ENCODE measurements around the gene TRDN.

TRDN gene

DNA sequence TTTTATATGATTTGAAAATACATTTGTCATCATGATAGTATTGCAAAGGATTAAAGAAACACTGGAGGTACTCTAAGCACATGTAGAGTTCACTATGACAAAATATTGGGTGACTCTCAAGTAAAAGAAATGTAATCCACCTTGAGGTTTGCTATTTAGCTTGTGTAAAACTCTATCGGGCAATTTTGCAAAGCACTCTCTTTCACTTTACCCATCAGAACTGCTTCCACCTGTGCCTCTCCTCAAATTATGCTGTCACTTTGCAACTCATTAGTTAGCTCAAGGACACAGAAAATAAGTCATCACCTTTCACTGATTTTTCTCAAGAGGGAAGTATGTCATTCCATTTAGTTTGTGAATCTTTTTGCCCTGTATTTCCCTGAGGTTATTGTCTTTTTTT is 14.0 kb downstream of the TRDN start:
- Histone ChIP-seq H3K36me3 (ENCODE audit: insufficient read depth, low read length) (no peaks in the 10 kb centered on the region), H3K27ac (no peak overlapping the region), H3K4me3 (no peak overlapping the region), H3K9me3 (ENCODE audit: low read depth, low read length) (no peaks in the 10 kb centered on the region), H3K9ac (ENCODE audit: insufficient read length) (no peak overlapping the region)
- DNase-seq (ENCODE audit: low read depth, low spot score) = no peak
- TF ChIP-seq FOXP2 (optimal IDR thresholded peaks at IDR 0.05; ENCODE audit: control extremely low read depth, extremely low read length, insufficient read depth) = no peak
- TF ChIP-seq EZH2 (IDR thresholded peaks at IDR 0.05) = no peak
- no peak for TF ChIP-seq POLR2AphosphoS5 (IDR thresholded peaks at IDR 0.05; ENCODE audit: borderline replicate concordance, low read depth, low read length)

- TF ChIP-seq EZH2 (IDR thresholded peaks at IDR 0.05) (no peak), FOXP2 (optimal IDR thresholded peaks at IDR 0.05; ENCODE audit: control extremely low read depth, extremely low read length, insufficient read depth) (no peak), POLR2AphosphoS5 (IDR thresholded peaks at IDR 0.05; ENCODE audit: borderline replicate concordance, low read depth, low read length) (no peak)
- no peak overlapping the region for H3K9ac ChIP-seq (ENCODE audit: insufficient read length)
These were observed 17.6 kb downstream of the TRDN start for GRCh38 chr6:123619156-123619555.

DNA sequence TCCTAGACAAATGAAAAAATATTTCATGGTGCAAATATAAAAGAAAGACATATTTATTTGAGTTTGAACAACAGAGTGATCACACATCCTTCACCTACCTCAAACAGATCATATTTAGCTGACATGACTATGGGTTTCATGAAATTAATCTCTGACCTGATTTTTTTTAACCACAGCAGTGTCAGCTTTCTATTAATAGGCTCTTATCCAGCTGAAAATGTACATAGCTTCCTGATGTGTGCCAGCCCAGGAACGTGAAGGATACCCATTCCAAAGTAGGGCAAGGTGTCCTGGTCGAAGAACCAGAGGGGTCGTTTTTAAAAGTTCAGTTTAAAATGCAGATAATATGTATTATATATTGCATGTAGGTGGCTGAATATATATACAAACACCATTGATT is 19.8 kb downstream of the TRDN start:
- no peaks in the 10 kb centered on the region for H3K9me3 ChIP-seq (ENCODE audit: low read depth, low read length)
- H3K36me3 ChIP-seq (ENCODE audit: insufficient read depth, low read length) = no peaks in the 10 kb centered on the region
- no peak for DNase-seq (ENCODE audit: low read depth, low spot score)
- no peak overlapping the region for H3K9ac ChIP-seq (ENCODE audit: insufficient read length)
- H3K4me3 ChIP-seq = no peak overlapping the region
- TF ChIP-seq EZH2 (IDR thresholded peaks at IDR 0.05) (no peak), POLR2AphosphoS5 (IDR thresholded peaks at IDR 0.05; ENCODE audit: borderline replicate concordance, low read depth, low read length) (no peak), FOXP2 (optimal IDR thresholded peaks at IDR 0.05; ENCODE audit: control extremely low read depth, extremely low read length, insufficient read depth) (no peak)
- H3K27ac ChIP-seq = no peak overlapping the region

More at GRCh38 chr6:123619156-123619555, 17.6 kb downstream of the TRDN start:
- H3K4me3 ChIP-seq = no peak overlapping the region
- no peaks in the 10 kb centered on the region for H3K36me3 ChIP-seq (ENCODE audit: insufficient read depth, low read length)
- H3K9me3 ChIP-seq (ENCODE audit: low read depth, low read length) = no peaks in the 10 kb centered on the region
- no peak overlapping the region for H3K27ac ChIP-seq
- no peak for DNase-seq (ENCODE audit: low read depth, low spot score)

DNA sequence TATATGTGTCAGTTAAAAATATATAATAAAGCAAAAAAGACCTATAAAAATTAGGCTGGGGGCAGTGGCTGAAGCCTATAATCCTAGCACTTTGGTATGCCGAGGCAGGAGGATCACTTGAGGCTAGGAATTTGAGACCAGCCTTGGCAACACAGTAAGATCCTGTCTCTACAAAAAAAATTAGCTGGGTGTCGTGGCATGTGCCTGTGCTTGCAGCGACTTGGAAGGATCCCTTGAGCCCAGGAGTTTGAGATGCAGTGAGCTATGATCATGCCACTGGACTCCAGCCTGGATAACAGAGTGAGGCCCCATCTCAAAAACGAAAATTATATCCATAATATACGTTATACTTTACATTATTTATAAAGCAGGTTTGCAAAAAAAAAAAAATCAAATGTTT is 20.7 kb downstream of the TRDN start:
- no peak overlapping the region for H3K4me3 ChIP-seq
- H3K27ac ChIP-seq = no peak overlapping the region
- H3K9ac ChIP-seq (ENCODE audit: insufficient read length) = no peak overlapping the region
- no peaks in the 10 kb centered on the region for H3K9me3 ChIP-seq (ENCODE audit: low read depth, low read length)
- no peak for TF ChIP-seq EZH2 (IDR thresholded peaks at IDR 0.05)
- DNase-seq (ENCODE audit: low read depth, low spot score) = no peak
- H3K36me3 ChIP-seq (ENCODE audit: insufficient read depth, low read length) = no peaks in the 10 kb centered on the region

DNA sequence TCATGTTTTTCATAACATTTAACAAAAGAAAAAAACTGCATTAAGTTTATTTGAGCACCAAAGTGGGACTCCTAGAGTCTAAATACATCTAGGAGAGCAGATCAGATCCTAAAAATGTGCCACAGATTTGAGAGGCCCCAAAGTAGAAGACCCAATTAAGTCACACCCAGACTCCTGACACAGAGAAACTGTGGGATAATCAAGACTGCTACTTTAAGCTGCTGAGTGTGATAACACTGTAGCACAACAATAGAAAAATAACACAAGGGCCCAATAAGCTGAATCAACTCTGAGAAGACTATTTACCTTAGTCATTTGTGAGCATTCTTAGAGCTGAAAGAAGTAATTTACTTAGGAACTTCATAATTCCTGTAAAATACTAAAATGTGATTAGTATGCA is 26.0 kb downstream of the TRDN start:
- Histone ChIP-seq H3K36me3 (ENCODE audit: insufficient read depth, low read length) (no peaks in the 10 kb centered on the region), H3K4me3 (no peak overlapping the region), H3K27ac (no peak overlapping the region), H3K9ac (ENCODE audit: insufficient read length) (no peak overlapping the region), H3K9me3 (ENCODE audit: low read depth, low read length) (no peaks in the 10 kb centered on the region)
- DNase-seq (ENCODE audit: low read depth, low spot score) = no peak
- TF ChIP-seq POLR2AphosphoS5 (IDR thresholded peaks at IDR 0.05; ENCODE audit: borderline replicate concordance, low read depth, low read length) = no peak
- no peak for TF ChIP-seq EZH2 (IDR thresholded peaks at IDR 0.05)
- no peak for TF ChIP-seq FOXP2 (optimal IDR thresholded peaks at IDR 0.05; ENCODE audit: control extremely low read depth, extremely low read length, insufficient read depth)

DNA sequence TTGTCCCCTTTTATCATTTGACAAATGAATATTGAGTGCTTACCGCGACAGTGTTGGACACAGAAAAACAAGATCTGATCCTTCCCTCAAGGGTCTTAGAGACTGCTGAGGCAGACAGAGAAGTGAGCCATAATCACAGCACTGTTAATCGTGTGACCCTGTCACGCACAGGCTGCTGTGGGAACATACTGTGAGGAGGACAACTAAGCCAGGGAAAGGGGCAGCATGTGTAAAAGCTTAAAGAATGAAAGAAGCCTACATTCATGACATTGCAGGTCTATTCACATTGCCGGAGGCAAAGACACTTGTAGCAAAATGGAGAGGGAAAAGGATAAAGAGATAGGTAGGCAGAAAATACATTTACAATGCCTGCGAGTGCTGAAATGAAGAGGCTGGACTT is 32.7 kb downstream of the TRDN start:
- no peak for DNase-seq (ENCODE audit: low read depth, low spot score)
- Histone ChIP-seq H3K36me3 (ENCODE audit: insufficient read depth, low read length) (no peaks in the 10 kb centered on the region), H3K9ac (ENCODE audit: insufficient read length) (no peak overlapping the region), H3K4me3 (no peak overlapping the region), H3K9me3 (ENCODE audit: low read depth, low read length) (no peaks in the 10 kb centered on the region), H3K27ac (no peak overlapping the region)
- TF ChIP-seq POLR2AphosphoS5 (IDR thresholded peaks at IDR 0.05; ENCODE audit: borderline replicate concordance, low read depth, low read length) (no peak), EZH2 (IDR thresholded peaks at IDR 0.05) (no peak), FOXP2 (optimal IDR thresholded peaks at IDR 0.05; ENCODE audit: control extremely low read depth, extremely low read length, insufficient read depth) (no peak)

- TF ChIP-seq POLR2AphosphoS5 (IDR thresholded peaks at IDR 0.05; ENCODE audit: borderline replicate concordance, low read depth, low read length) (no peak), EZH2 (IDR thresholded peaks at IDR 0.05) (no peak), FOXP2 (optimal IDR thresholded peaks at IDR 0.05; ENCODE audit: control extremely low read depth, extremely low read length, insufficient read depth) (no peak)
- Histone ChIP-seq H3K27ac (no peak overlapping the region), H3K4me3 (no peak overlapping the region), H3K9ac (ENCODE audit: insufficient read length) (no peak overlapping the region), H3K9me3 (ENCODE audit: low read depth, low read length) (no peaks in the 10 kb centered on the region), H3K36me3 (ENCODE audit: insufficient read depth, low read length) (no peaks in the 10 kb centered on the region)
- DNase-seq (ENCODE audit: low read depth, low spot score) = no peak
These were observed 38.7 kb downstream of the TRDN start for GRCh38 chr6:123598011-123598410.

DNA sequence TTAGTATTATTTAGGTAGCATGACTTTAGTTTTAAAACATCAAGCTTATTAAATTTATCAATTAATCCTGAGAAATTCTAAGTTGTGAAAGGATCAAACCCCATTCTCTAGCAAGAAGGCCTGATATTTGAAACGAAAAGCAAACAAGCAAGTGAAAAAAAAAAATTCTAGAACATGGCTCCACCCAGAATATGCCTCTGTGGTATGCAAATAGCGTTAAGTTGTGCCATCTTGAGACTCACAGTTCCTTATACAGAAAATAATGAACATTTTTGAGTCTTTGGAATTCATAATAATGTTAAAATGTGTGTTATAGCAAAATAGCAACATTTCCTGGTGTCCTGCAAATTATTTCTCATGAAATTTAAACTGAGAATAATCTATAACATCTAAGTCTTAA is 42.0 kb downstream of the TRDN start:
- no peaks in the 10 kb centered on the region for H3K36me3 ChIP-seq (ENCODE audit: insufficient read depth, low read length)
- H3K9me3 ChIP-seq (ENCODE audit: low read depth, low read length) = no peaks in the 10 kb centered on the region
- no peak overlapping the region for H3K27ac ChIP-seq
- DNase-seq (ENCODE audit: low read depth, low spot score) = no peak
- H3K4me3 ChIP-seq = no peak overlapping the region
- H3K9ac ChIP-seq (ENCODE audit: insufficient read length) = no peak overlapping the region
- no peak for TF ChIP-seq POLR2AphosphoS5 (IDR thresholded peaks at IDR 0.05; ENCODE audit: borderline replicate concordance, low read depth, low read length)
- TF ChIP-seq EZH2 (IDR thresholded peaks at IDR 0.05) = no peak
- TF ChIP-seq FOXP2 (optimal IDR thresholded peaks at IDR 0.05; ENCODE audit: control extremely low read depth, extremely low read length, insufficient read depth) = no peak

DNA sequence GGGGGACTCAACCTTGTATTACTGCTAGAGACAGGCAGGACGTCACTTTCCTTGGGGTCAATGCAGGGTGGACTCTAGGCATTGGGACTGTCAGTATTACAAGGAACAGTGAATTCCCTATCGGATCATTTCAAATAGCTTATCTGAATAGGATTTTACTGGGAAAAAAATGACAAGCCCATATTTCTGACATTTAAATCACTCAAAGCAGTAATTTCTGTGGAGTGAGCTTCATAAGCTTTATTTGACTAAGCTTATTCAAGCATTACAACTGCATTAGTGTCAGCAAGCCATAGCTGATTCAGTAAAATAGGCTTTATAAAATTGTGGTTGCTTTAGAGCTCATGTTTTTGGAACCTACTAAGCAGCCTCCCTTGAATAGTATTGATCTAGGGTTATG is 44.3 kb downstream of the TRDN start:
- TF ChIP-seq POLR2AphosphoS5 (IDR thresholded peaks at IDR 0.05; ENCODE audit: borderline replicate concordance, low read depth, low read length) (no peak), FOXP2 (optimal IDR thresholded peaks at IDR 0.05; ENCODE audit: control extremely low read depth, extremely low read length, insufficient read depth) (no peak), EZH2 (IDR thresholded peaks at IDR 0.05) (no peak)
- Histone ChIP-seq H3K4me3 (no peak overlapping the region), H3K36me3 (ENCODE audit: insufficient read depth, low read length) (no peaks in the 10 kb centered on the region), H3K9me3 (ENCODE audit: low read depth, low read length) (no peaks in the 10 kb centered on the region), H3K27ac (no peak overlapping the region), H3K9ac (ENCODE audit: insufficient read length) (no peak overlapping the region)
- no peak for DNase-seq (ENCODE audit: low read depth, low spot score)

Measured in SK-N-MC (cell line).